ENCODE data around the gene MICAL3.

Gene MICAL3

DNA sequence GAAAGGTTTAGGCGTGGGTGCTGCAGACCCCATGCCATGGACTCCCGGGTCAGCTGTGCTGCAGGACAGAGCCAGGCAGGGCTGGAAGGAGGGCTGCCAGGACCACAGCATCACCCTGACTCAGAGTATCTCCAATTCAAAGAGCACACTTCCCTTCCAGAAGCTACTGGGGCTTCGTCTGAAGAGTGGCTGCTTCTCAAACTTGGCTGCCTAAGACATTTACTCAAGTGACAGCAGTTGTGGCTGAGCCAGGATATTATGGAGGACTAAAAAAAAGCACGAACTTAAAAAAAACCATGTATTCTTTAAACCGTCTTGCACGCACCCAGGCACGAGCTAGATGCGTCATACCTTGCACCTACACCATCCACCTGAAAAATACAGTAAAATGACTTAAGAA is 237.1 kb downstream of the MICAL3 start:
- H3K27ac ChIP-seq, result no peak overlapping the region

GRCh38 chr22:17786435-17787161 is 237.8 kb downstream of the MICAL3 start:
- H3K9me3 ChIP-seq (ENCODE audit: low read depth, low read length), result no peaks in the 10 kb centered on the region
- H3K27ac ChIP-seq, result no peak overlapping the region
- no peaks in the 10 kb centered on the region for H3K36me3 ChIP-seq (ENCODE audit: insufficient read depth, low read length)
- no peak overlapping the region for H3K4me3 ChIP-seq
- no peak for TF ChIP-seq POLR2AphosphoS5 (IDR thresholded peaks at IDR 0.05; ENCODE audit: borderline replicate concordance, low read depth, low read length)
- no peak for TF ChIP-seq FOXP2 (optimal IDR thresholded peaks at IDR 0.05; ENCODE audit: control extremely low read depth, extremely low read length, insufficient read depth)
- TF ChIP-seq EZH2 (IDR thresholded peaks at IDR 0.05), result no peak
- no peak overlapping the region for H3K9ac ChIP-seq (ENCODE audit: insufficient read length)
- no peak for DNase-seq (ENCODE audit: low read depth, low spot score)

More for the DNA sequence above, 237.1 kb downstream of the MICAL3 start:
- no peak for DNase-seq (ENCODE audit: low read depth, low spot score)
- Histone ChIP-seq H3K4me3 (no peak overlapping the region), H3K9me3 (ENCODE audit: low read depth, low read length) (no peaks in the 10 kb centered on the region), H3K36me3 (ENCODE audit: insufficient read depth, low read length) (no peaks in the 10 kb centered on the region), H3K9ac (ENCODE audit: insufficient read length) (no peak overlapping the region)
- TF ChIP-seq FOXP2 (optimal IDR thresholded peaks at IDR 0.05; ENCODE audit: control extremely low read depth, extremely low read length, insufficient read depth) (no peak), EZH2 (IDR thresholded peaks at IDR 0.05) (no peak), POLR2AphosphoS5 (IDR thresholded peaks at IDR 0.05; ENCODE audit: borderline replicate concordance, low read depth, low read length) (no peak)

DNA sequence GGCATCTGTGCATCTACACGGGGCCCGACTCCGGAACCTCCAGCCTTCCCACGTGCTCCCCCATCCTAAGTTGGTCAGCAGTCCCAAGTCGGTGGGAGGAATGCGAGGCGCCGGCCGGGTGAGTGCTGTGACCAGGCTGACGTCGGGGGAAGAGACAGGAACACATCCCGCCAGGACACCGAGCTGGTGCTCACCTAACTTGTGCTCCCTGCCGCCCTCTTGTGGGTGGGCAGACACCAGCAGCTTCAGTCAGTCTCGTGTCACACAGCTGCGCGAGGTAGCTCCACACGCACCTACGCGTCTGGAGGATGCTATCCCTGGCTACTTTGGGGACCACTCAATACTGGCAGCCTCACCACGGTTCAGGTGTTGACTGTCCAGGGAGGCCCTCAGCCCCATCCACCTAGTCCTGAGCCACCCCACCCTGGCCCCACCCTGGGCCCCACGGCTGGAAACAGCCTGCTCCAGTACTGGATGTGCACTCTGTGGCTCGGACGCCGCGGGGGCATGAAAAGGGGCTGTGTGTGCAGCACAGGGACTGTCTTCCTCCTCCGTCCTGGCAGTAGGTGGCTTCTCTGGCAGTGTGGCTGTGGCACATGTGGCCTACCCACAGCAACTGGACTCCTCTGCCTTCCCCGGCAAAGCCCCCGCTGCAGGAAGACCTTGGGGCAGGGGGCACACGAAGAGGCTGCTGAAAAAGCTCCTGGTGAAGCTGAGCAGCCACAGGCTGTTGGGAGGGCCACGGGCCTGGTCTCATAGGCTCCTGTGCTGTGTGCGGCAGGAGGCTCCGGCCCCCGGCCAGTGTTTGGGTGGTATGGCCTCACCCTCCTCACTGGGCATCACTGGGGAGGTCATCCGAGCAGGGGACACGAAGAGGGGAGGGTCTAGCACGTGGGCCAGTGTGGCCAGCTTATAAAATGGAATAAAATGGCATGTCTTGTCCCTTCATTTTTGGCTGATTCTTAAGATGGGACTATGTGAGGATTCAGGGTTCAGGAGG is 238.9 kb downstream of the MICAL3 start:
- no peak overlapping the region for H3K9ac ChIP-seq (ENCODE audit: insufficient read length)
- H3K36me3 ChIP-seq (ENCODE audit: insufficient read depth, low read length), result no peaks in the 10 kb centered on the region
- no peak overlapping the region for H3K4me3 ChIP-seq
- no peak for DNase-seq (ENCODE audit: low read depth, low spot score)
- TF ChIP-seq EZH2 (IDR thresholded peaks at IDR 0.05), result no peak
- no peaks in the 10 kb centered on the region for H3K9me3 ChIP-seq (ENCODE audit: low read depth, low read length)
- no peak overlapping the region for H3K27ac ChIP-seq

GRCh38 chr22:17784776-17785175 is 239.6 kb downstream of the MICAL3 start:
- H3K4me3 ChIP-seq, result no peak overlapping the region
- H3K9ac ChIP-seq (ENCODE audit: insufficient read length), result no peak overlapping the region
- no peaks in the 10 kb centered on the region for H3K36me3 ChIP-seq (ENCODE audit: insufficient read depth, low read length)
- DNase-seq (ENCODE audit: low read depth, low spot score), result no peak
- TF ChIP-seq EZH2 (IDR thresholded peaks at IDR 0.05) (no peak), POLR2AphosphoS5 (IDR thresholded peaks at IDR 0.05; ENCODE audit: borderline replicate concordance, low read depth, low read length) (no peak), FOXP2 (optimal IDR thresholded peaks at IDR 0.05; ENCODE audit: control extremely low read depth, extremely low read length, insufficient read depth) (no peak)
- no peak overlapping the region for H3K27ac ChIP-seq
- no peaks in the 10 kb centered on the region for H3K9me3 ChIP-seq (ENCODE audit: low read depth, low read length)

DNA sequence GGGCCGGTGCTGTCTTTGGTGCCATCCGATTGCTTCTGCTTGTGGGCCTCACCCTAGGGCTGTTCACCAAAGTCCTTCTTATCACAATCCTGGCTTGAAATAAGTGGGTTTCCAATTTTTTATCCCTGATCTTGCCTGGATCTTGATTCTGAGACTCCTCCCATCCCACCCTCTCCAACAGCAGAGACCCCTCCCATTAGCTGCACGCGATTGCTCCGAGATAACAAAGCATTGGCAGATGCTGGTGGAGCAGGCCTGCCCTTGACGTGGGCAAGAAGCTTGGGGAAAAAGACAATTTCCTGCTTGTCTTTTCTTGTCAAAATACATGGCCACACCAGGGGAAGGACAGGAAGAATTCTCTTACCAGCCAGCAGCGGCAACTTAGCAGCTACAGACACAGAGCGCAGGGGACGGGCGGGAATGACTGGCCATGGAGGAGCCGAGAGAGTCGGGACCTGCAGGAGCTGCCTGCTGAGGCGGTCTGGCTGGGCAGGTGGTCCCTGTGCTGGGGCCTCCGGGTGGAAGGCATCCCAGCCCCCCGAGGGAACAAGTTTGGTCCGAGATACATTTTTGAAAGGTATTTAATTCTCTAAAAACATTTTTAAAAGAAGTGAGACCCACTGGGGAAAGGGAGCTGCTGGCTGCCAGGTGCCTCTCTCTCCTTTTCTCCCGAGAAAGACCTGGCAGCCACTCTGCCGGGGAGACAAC is 240.4 kb downstream of the MICAL3 start:
- no peak overlapping the region for H3K27ac ChIP-seq
- DNase-seq (ENCODE audit: low read depth, low spot score), result no peak
- no peaks in the 10 kb centered on the region for H3K9me3 ChIP-seq (ENCODE audit: low read depth, low read length)
- H3K36me3 ChIP-seq (ENCODE audit: insufficient read depth, low read length), result no peaks in the 10 kb centered on the region
- no peak overlapping the region for H3K9ac ChIP-seq (ENCODE audit: insufficient read length)
- no peak overlapping the region for H3K4me3 ChIP-seq
- TF ChIP-seq EZH2 (IDR thresholded peaks at IDR 0.05) (no peak), FOXP2 (optimal IDR thresholded peaks at IDR 0.05; ENCODE audit: control extremely low read depth, extremely low read length, insufficient read depth) (no peak), POLR2AphosphoS5 (IDR thresholded peaks at IDR 0.05; ENCODE audit: borderline replicate concordance, low read depth, low read length) (no peak)

- Histone ChIP-seq H3K36me3 (ENCODE audit: insufficient read depth, low read length) (no peaks in the 10 kb centered on the region), H3K4me3 (no peak overlapping the region), H3K9me3 (ENCODE audit: low read depth, low read length) (no peaks in the 10 kb centered on the region), H3K9ac (ENCODE audit: insufficient read length) (no peak overlapping the region), H3K27ac (no peak overlapping the region)
- TF ChIP-seq EZH2 (IDR thresholded peaks at IDR 0.05), result no peak
- TF ChIP-seq FOXP2 (optimal IDR thresholded peaks at IDR 0.05; ENCODE audit: control extremely low read depth, extremely low read length, insufficient read depth), result no peak
- no peak for TF ChIP-seq POLR2AphosphoS5 (IDR thresholded peaks at IDR 0.05; ENCODE audit: borderline replicate concordance, low read depth, low read length)
- DNase-seq (ENCODE audit: low read depth, low spot score), result no peak
Measured at GRCh38 chr22:17783312-17783711, 241.0 kb downstream of the MICAL3 start.

GRCh38 chr22:17782621-17783020 is 241.7 kb downstream of the MICAL3 start:
- H3K36me3 ChIP-seq (ENCODE audit: insufficient read depth, low read length), result no peaks in the 10 kb centered on the region
- no peak for DNase-seq (ENCODE audit: low read depth, low spot score)
- H3K4me3 ChIP-seq, result no peak overlapping the region
- H3K27ac ChIP-seq, result no peak overlapping the region
- no peak overlapping the region for H3K9ac ChIP-seq (ENCODE audit: insufficient read length)
- no peaks in the 10 kb centered on the region for H3K9me3 ChIP-seq (ENCODE audit: low read depth, low read length)
- TF ChIP-seq POLR2AphosphoS5 (IDR thresholded peaks at IDR 0.05; ENCODE audit: borderline replicate concordance, low read depth, low read length), result no peak
- TF ChIP-seq FOXP2 (optimal IDR thresholded peaks at IDR 0.05; ENCODE audit: control extremely low read depth, extremely low read length, insufficient read depth), result no peak
- no peak for TF ChIP-seq EZH2 (IDR thresholded peaks at IDR 0.05)

DNA sequence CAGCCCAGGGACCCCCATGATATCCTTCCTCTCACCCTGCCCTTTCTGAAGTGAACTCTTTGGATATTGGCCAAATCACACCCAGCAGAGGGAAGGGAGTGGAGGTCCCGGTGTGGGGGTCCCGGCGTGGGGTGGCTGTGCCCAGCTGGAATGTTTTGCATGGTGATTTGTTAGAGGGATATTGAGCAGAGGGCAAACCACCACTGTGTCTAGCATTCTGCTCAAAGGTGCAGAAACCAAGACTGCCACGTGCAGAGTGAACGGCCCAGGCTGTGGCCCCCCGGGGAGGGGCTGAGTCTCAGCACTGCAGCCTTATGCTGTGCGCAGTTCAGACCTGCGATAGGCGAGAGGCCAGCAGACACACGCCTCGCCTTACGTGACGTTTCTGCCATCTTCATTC is 242.2 kb downstream of the MICAL3 start:
- Histone ChIP-seq H3K9ac (ENCODE audit: insufficient read length) (no peak overlapping the region), H3K9me3 (ENCODE audit: low read depth, low read length) (no peaks in the 10 kb centered on the region), H3K36me3 (ENCODE audit: insufficient read depth, low read length) (no peaks in the 10 kb centered on the region), H3K4me3 (no peak overlapping the region), H3K27ac (0 out of 2 replicates have a peak overlapping the region, but pooled peaks have one; percentile 36)
- DNase-seq (ENCODE audit: low read depth, low spot score), result no peak
- no peak for TF ChIP-seq POLR2AphosphoS5 (IDR thresholded peaks at IDR 0.05; ENCODE audit: borderline replicate concordance, low read depth, low read length)
- no peak for TF ChIP-seq EZH2 (IDR thresholded peaks at IDR 0.05)
- TF ChIP-seq FOXP2 (optimal IDR thresholded peaks at IDR 0.05; ENCODE audit: control extremely low read depth, extremely low read length, insufficient read depth), result no peak
